GM19240 (cell line): ENCODE data around the gene RALY.

Experiments used
- DNase-seq: peaks from one replicate; pipeline ENCODE4 v3.0.0; 2011; ENCODE audit warnings: low spot score; ENCODE audit not compliant: insufficient read length

The RALY gene

GRCh38 chr20:33993576-33994221, at the start of gene RALY:
Gene RALY (plus strand): TSS chr20:33993911. CDS start chr20:34072075, 78,164 bp downstream.
- peak; percentile 41 for DNase-seq

DNA sequence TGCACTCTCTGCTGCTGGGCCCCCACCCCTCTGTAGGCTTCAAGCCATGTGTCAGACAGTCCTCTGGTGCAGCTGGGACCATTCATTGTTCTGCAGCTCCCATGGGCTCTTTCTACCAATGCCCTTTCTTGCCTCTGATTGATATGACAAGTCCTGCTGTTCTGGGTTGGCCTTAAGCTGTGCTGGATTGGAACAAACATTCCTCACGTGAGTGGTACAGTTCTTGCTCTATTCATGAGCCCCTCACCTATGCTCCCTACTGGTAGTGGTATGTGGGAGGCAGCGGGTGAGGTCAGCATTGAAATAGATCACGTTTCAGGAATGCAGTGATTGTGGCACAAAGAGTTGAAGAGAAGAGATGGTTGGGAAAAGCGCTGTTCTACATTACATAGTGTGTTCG, 48.8 kb upstream of the RALY start:
- DNase-seq, result no peak

GRCh38 chr20:33945391-33946081, 48.2 kb upstream of the RALY start:
- no peak for DNase-seq

DNA sequence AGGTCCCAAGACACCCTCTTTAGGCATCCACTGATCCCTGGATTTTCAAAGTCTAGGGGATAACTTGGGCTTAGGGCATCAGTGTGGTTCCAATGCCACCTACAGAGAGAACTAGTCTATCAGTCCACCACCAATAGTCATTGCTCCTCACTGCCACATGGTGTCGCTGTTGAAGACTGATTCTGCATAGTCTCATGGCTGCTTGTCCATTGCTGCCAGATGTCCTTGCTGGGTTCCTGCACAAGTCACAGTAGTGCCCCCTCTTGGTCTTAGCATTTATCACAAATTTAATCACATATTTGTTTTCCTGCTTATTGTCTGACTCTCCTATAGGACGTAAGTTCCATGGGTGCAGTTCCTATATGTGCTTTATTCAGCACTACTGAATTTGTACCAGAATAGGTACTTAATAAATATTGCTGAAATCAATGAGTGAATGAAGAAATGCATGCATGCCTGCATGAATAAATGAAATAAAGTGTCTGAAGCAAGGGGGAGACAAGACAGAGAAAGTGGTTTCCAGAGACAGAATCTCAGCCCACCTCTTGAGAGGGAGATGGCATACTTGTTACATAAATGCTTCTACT, 45.9 kb upstream of the RALY start:
- DNase-seq, result no peak

DNA sequence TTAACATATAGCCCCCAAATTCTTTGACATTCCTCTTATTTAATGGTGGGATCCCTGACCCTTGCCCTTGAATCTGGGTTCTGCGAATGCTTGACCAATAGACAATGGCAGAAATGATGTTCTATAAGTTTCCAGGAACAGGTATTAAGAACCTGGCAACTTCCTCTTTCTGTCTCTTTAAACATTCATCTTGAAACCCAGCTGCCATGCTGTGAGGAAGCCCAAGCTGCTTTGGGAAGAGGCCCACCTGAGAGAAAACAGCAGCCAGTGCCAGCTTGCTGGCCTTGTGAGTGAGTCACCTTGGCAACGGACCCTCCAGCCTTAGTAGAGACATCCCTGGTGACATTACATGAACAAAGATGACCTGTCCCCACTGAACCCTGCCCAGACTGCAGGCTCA, 45.2 kb upstream of the RALY start:
- DNase-seq, result no peak

- DNase-seq, result no peak
Measured at GRCh38 chr20:33951171-33951570, 42.5 kb upstream of the RALY start.

- DNase-seq, result no peak
Measured at GRCh38 chr20:33954504-33954903, 39.2 kb upstream of the RALY start.

DNA sequence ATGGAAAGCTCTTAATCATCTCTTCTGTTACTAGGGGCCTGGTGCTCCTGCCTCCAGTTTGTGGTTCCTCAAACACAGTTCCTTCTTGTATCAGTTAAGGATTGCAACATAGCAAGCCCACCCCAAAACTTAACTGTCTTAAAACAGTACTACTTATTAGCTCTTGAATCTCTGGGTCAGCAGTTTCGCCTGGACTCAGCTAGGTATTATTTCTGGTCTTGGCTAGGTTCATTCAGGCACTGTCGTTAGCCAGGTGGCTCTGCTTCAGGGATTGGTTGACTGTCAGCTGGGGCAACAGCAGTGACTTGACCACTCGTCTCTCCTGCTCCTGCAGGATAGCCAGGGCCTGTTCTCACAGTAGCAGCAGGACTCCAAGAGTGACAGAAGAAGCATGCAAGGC, 30.0 kb upstream of the RALY start:
- no peak for DNase-seq

DNA sequence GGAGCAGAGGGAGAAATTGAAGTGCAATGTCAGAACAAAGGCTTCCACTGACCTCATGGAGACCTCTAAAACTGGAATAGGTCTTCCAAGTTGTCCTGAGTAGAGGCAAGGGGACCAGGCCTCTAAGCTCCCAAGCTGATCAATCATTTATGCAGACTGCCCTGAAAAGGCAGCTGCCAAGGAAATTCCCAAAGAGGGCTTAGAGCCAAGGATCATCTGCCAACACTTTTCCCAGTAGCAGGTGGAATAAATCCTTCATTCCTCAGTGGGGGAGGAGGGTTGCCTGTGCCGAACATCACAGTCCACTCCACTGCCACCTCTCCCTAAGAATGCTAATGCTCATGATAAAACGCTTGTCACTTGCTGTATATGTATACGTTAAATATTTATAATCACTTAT, 29.3 kb upstream of the RALY start:
- no peak for DNase-seq

- no peak for DNase-seq
Measured at GRCh38 chr20:33967126-33967525, 26.6 kb upstream of the RALY start.

DNA sequence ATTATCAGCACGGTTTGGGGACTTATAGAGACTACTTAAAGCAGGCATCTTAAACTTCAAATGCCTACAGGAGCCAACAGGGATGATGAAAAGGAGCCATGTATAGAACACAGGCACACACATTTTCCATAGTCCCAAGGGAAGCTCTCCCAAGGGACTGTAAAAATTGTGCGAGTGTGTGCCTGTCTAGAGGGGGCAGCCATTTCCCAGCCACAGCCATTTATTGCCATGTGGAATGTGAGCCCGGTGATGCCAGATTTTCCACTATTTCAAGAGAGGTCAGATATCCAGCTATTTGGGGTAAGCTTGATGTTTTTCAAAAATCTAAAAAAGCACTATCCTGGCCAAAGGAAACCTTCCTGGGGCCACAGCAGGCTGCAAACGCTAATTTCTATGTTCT, 24.1 kb upstream of the RALY start:
- DNase-seq, result no peak

- no peak for DNase-seq
Measured at GRCh38 chr20:33970229-33970628, 23.5 kb upstream of the RALY start.

- no peak for DNase-seq
Measured at GRCh38 chr20:33971147-33971975, 22.4 kb upstream of the RALY start.

GRCh38 chr20:33976959-33977358, 16.8 kb upstream of the RALY start:
- no peak for DNase-seq

DNA sequence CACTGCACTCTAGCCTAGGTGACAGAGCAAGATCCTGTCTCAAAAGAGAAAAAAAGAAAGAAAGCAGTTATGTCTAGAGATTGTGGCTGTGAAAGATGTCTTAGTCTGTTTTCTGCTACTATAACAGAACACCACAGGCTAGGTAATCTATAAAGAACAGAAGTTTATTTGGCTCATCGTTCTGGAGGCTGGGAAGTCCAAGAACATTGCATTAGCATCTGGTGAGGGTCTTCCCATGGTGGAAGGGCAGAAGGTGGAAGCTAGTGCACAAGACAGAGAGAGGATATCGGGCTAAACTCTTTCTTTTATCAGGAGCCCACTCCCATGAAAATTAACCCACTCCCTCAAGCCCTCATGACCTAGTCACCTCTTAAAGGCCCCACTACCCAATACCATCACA, 16.2 kb upstream of the RALY start:
- DNase-seq, result no peak

DNA sequence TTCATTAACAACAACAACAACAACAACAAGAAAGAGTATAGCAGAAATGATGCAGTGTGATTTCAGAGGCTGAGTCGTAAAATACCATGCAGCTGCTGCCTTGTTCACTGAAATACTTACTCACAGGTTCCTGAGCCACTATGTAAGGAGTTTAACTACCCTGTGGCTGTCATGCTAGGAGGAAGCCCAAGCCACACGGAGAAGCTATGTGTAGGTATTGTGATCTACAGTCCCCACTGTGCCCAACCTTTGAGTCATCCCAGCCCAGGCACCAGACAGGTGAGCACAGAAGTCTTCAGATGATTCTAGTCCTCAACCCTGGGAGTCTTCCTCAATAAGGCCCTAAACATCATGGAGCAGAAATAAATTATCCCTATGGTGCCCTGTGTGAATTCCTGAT, 14.6 kb upstream of the RALY start:
- DNase-seq, result no peak

DNA sequence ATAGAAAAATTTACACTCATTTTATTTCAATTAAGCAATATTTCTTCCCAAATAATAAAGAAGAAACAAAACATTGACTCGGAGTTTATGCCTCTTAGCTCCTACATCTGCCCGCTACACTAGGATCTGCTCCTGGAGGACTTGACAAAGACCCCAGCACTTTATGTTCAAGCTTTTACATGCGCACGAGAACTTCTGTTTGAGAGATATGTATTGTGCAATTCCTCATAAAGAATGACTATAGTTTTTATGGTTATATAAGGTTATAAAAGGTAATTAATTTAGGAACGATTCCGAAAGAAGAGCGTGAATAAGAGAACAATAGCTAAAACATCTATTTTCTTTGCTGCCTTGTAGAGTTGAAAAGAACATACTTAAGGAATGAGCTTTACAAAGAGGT, 12.4 kb upstream of the RALY start:
- DNase-seq, result no peak

GRCh38 chr20:33981964-33982363, 11.7 kb upstream of the RALY start:
- DNase-seq, result no peak

DNA sequence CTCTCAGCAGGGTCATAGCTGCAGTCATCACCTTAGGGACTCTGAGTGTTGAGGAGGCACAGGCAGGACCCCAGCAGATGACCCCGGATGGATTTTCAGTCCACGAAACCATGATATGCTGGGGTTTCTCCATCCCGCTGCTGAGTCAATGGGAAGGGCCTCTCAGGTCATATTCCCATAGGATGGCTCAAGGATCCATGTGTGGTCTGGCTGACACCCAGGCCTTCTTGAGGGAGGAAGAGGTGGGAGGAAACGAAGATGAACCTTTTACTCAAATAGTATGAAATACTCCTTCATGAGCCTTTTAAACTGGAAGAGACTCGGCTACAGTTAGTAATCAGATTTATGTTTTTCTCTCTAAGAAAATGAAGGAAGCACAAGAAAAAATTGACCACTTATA, 10.3 kb upstream of the RALY start:
- no peak for DNase-seq

GRCh38 chr20:33984182-33984719, 9.5 kb upstream of the RALY start:
- DNase-seq, result no peak

DNA sequence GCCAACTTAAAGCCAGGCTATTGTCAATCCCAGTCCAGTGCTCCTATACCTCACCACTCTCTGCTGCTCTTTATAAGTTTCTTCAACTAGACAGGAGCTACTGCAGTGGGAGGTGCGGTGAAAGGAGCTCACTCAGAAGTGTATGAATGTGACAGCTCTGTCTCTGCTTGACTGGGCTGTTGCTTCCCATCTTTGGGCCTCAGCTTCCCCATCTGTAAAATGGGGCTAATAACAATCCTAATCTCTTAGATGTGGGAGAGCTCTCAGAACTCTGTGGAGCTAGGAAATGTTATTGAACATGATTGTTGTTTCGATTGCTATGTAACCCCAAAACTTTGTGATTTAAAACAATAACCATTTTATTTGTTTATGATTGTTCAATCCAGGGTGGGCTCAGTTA, 8.4 kb upstream of the RALY start:
- no peak for DNase-seq

DNA sequence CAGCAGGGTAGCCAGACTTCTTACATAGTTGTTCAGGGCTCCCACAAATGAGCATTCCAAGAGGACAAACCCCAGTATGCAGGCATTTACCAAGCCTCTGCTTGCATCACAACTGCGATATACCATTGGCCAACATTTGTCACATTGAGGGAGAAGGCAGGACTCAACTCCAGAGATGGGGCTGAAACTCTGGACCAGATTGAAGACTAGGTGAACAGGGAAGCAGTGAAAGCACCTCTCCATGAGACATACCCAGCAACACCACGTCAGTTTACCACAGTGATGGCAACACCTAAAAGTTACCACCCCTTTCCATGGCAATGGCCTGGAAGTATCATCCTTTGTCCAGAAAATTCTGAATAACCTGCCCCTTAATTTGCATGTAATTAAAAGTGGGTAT, 7.9 kb upstream of the RALY start:
- DNase-seq, result no peak
